WTC11 (cell line): ENCODE results near the gene TOM1L2. TPM values are rescaled to one million over a fixed set of nuclear protein-coding genes. Genes with fewer than 3 reads are reported as not detected.

ENCODE experiments used
- ATAC-seq: fragments of 200-7000 bp; cut with Tn5 transposase; 2 replicates; pipeline ENCODE4 v1.10.0; 2021; ENCODE audit warnings: mild to moderate bottlenecking, moderate library complexity
- CTCF ChIA-PET: fragments of 300-600 bp; sonication (Branson Sonifier 250); formaldehyde crosslinking; loops from one replicate; lab custom pipeline; 2021; ENCODE audit warnings: antibody characterized with exemption; lab: Charles Lee
- POLR2A ChIA-PET: fragments of 350-600 bp; sonication (Branson Sonifier 250); formaldehyde crosslinking; loops from one replicate; lab custom pipeline; 2021; ENCODE audit warnings: antibody characterized with exemption; lab: Charles Lee
- DNase-seq: peaks from one replicate; pipeline ENCODE4 v3.0.0; 2021; ENCODE audit warnings: low spot score
- H3K27ac Mint-ChIP-seq: 2 replicates; pipeline ENCODE4 v1.8.0; 2021; ENCODE audit warnings: mixed read lengths
- H3K27me3 Mint-ChIP-seq: 2 replicates; pipeline ENCODE4 v1.8.0; 2021; ENCODE audit warnings: low read depth, mild to moderate bottlenecking, moderate library complexity, mixed read lengths
- H3K36me3 Mint-ChIP-seq: 2 replicates; pipeline ENCODE4 v1.8.0; 2021; ENCODE audit warnings: mixed read lengths
- H3K4me1 Mint-ChIP-seq: 2 replicates; pipeline ENCODE4 v1.8.0; 2022; ENCODE audit warnings: mixed read lengths
- H3K4me3 Mint-ChIP-seq: 2 replicates; pipeline ENCODE4 v1.8.0; 2021; ENCODE audit warnings: mild to moderate bottlenecking, moderate library complexity, mixed read lengths
- H3K9me3 Mint-ChIP-seq: 2 replicates; pipeline ENCODE4 v1.8.0; 2021; ENCODE audit warnings: mixed read lengths
- ELF4 ChIP-seq: sonication (generic); formaldehyde crosslinking; IDR thresholded peaks from 2 replicates; pipeline ENCODE4 v1.8.1; 2022; ENCODE audit warnings: low read depth, mild to moderate bottlenecking, moderate library complexity, missing genetic modification reagents
- ESRRA ChIP-seq: sonication (generic); formaldehyde crosslinking; IDR thresholded peaks from 2 replicates; pipeline ENCODE4 v1.8.1; 2022; ENCODE audit warnings: mild to moderate bottlenecking, missing genetic modification reagents, borderline replicate concordance
- ETV6 ChIP-seq: sonication (generic); formaldehyde crosslinking; IDR thresholded peaks from 2 replicates; pipeline ENCODE4 v1.8.1; 2022; ENCODE audit warnings: mild to moderate bottlenecking, missing genetic modification reagents
- FOXK1 ChIP-seq: sonication (generic); formaldehyde crosslinking; IDR thresholded peaks from 2 replicates; pipeline ENCODE4 v1.8.0; 2022; ENCODE audit warnings: mild to moderate bottlenecking, moderate library complexity, missing genetic modification reagents
- IRF2 ChIP-seq: sonication (generic); formaldehyde crosslinking; IDR thresholded peaks from 2 replicates; pipeline ENCODE4 v1.8.0; 2022; ENCODE audit warnings: low read depth, missing genetic modification reagents, borderline replicate concordance
- MYBL2 ChIP-seq: sonication (generic); formaldehyde crosslinking; IDR thresholded peaks from 2 replicates; pipeline ENCODE4 v1.8.1; 2023; ENCODE audit warnings: mild to moderate bottlenecking, moderate library complexity, missing genetic modification reagents
- NR2C2 ChIP-seq: sonication (generic); formaldehyde crosslinking; IDR thresholded peaks from 2 replicates; pipeline ENCODE4 v1.8.0; 2022; ENCODE audit warnings: mild to moderate bottlenecking, missing genetic modification reagents
- ZNF416 ChIP-seq: fragments of 250-450 bp; sonication (Bioruptor Pico); IDR thresholded peaks from 2 replicates; pipeline ENCODE4 v1.9.0; 2021; ENCODE audit warnings: mild to moderate bottlenecking, inconsistent platforms
- ZNF671 ChIP-seq: fragments of 250-450 bp; sonication (Bioruptor Pico); IDR thresholded peaks from 2 replicates; pipeline ENCODE4 v1.8.0; 2021; ENCODE audit warnings: mild to moderate bottlenecking
- total RNA-seq: library from RNA; stranded (reverse); gene quantifications from 3 replicates; pipeline ENCODE4 v1.2.3, GENCODE V29; 2021
- TF ChIP-seq, protein P1 (sequence below): fragments of 200-600 bp; IDR thresholded peaks from 2 replicates; pipeline ENCODE4 v1.8.0; 2022; ENCODE audit warnings: antibody characterized with exemption
- TF ChIP-seq, protein P2 (sequence below): fragments of 250-450 bp; sonication (Bioruptor Pico); conservative IDR thresholded peaks from 2 replicates; pipeline ENCODE4 v1.9.0; 2021; ENCODE audit warnings: mild to moderate bottlenecking
- TF ChIP-seq, protein P3 (sequence below): fragments of 250-450 bp; sonication (Bioruptor Pico); IDR thresholded peaks from 2 replicates; pipeline ENCODE4 v1.8.0; 2021; ENCODE audit warnings: mild to moderate bottlenecking
- TF ChIP-seq, protein P4 (sequence below): sonication (generic); formaldehyde crosslinking; IDR thresholded peaks from 2 replicates; pipeline ENCODE4 v1.8.1; 2022; ENCODE audit warnings: low read depth, mild to moderate bottlenecking, moderate library complexity, missing genetic modification reagents, borderline replicate concordance
- TF ChIP-seq, protein P5 (sequence below): sonication (generic); formaldehyde crosslinking; IDR thresholded peaks from 2 replicates; pipeline ENCODE4 v1.8.0; 2022; ENCODE audit warnings: mild to moderate bottlenecking, missing genetic modification reagents
- TF ChIP-seq, protein P6 (sequence below): sonication (generic); formaldehyde crosslinking; IDR thresholded peaks from 2 replicates; pipeline ENCODE4 v1.8.0; 2023; ENCODE audit warnings: missing genetic modification reagents, mild to moderate bottlenecking, borderline replicate concordance
- TF ChIP-seq, protein P7 (sequence below): sonication (generic); formaldehyde crosslinking; IDR thresholded peaks from 2 replicates; pipeline ENCODE4 v1.8.1; 2023; ENCODE audit warnings: mild to moderate bottlenecking, missing genetic modification reagents

TOM1L2 gene
- total RNA-seq, 1 experiment from 2014 or later, result 6.4 TPM

DNA sequence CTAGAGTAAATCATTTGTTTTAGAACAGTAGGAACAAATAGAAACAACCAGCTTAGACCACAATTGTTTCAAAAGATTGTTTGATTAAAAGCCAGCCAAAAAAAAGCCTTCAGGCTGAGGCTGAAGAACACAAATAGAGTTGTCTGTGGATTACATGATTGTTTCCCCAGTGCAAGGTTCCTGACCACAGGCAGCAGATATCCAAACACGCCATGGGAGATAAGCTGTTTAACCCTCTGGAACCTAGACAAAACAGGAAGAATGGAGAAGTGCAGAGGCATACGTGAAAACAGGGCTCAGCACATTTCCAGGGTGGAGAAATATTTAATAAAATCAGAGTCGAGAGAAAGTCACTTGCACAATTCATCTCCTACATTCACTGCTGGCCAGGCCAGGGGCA lies 45.8 kb upstream of the TOM1L2 start:
- H3K4me3 Mint-ChIP-seq, result no peak overlapping the region
- ChIA-PET CTCF (interaction anchor here (0.9 kb wide), 1 partner anchor 13 kb away, joined by 3 read pairs; no protein-coding TSS in a partner anchor), POLR2A (no interaction called here)
- no peak for ATAC-seq
- peak overlapping the region; percentile 69 for H3K27ac Mint-ChIP-seq
- DNase-seq, result no peak
- H3K36me3 Mint-ChIP-seq, result no peaks in the 10 kb centered on the region
- H3K9me3 Mint-ChIP-seq, result no peaks in the 10 kb centered on the region
- TF ChIP-seq ZNF416 (CRISPR knock-in tag) (no peak), FOXK1 (CRISPR knock-in tag) (no peak), ELF4 (CRISPR knock-in tag) (no peak), ESRRA (CRISPR knock-in tag) (no peak)
- TF ChIP-seq, protein P1, sequence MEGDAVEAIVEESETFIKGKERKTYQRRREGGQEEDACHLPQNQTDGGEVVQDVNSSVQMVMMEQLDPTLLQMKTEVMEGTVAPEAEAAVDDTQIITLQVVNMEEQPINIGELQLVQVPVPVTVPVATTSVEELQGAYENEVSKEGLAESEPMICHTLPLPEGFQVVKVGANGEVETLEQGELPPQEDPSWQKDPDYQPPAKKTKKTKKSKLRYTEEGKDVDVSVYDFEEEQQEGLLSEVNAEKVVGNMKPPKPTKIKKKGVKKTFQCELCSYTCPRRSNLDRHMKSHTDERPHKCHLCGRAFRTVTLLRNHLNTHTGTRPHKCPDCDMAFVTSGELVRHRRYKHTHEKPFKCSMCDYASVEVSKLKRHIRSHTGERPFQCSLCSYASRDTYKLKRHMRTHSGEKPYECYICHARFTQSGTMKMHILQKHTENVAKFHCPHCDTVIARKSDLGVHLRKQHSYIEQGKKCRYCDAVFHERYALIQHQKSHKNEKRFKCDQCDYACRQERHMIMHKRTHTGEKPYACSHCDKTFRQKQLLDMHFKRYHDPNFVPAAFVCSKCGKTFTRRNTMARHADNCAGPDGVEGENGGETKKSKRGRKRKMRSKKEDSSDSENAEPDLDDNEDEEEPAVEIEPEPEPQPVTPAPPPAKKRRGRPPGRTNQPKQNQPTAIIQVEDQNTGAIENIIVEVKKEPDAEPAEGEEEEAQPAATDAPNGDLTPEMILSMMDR, result no peak
- TF ChIP-seq, protein P2, sequence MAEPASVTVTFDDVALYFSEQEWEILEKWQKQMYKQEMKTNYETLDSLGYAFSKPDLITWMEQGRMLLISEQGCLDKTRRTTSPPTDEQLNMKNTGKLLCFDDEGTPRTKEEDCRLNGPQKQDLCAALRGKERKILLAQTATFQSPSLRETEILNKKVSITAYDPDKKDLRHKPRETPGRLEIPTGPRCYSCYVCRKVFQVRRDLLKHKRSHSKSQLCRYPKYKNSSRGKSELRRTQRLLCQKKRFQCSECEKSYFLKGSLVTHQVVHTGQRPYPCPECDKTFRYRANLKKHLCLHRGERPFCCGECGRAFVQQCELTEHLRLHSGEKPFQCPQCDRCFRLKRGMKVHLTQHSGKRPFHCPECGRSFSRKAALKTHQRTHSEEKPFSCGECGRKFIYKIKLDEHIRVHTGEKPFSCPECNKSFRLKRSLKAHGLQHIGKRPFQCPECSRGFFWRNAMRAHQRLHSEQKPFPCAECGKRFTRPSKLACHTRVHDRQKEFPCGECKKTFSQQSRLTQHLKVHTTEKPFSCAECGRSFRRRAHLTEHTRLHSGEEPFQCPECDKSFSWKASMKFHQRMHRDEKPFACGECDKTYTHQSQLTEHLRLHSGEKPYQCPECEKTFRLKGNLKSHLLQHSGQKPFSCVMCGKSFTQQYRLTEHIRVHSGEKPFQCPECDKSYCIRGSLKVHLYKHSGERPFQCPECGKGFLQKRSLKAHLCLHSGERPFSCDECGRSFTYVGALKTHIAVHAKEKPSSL (CRISPR knock-in tag), result no peak
- TF ChIP-seq, protein P3, sequence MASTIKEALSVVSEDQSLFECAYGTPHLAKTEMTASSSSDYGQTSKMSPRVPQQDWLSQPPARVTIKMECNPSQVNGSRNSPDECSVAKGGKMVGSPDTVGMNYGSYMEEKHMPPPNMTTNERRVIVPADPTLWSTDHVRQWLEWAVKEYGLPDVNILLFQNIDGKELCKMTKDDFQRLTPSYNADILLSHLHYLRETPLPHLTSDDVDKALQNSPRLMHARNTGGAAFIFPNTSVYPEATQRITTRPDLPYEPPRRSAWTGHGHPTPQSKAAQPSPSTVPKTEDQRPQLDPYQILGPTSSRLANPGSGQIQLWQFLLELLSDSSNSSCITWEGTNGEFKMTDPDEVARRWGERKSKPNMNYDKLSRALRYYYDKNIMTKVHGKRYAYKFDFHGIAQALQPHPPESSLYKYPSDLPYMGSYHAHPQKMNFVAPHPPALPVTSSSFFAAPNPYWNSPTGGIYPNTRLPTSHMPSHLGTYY (CRISPR knock-in tag), result no peak
- TF ChIP-seq, protein P4, sequence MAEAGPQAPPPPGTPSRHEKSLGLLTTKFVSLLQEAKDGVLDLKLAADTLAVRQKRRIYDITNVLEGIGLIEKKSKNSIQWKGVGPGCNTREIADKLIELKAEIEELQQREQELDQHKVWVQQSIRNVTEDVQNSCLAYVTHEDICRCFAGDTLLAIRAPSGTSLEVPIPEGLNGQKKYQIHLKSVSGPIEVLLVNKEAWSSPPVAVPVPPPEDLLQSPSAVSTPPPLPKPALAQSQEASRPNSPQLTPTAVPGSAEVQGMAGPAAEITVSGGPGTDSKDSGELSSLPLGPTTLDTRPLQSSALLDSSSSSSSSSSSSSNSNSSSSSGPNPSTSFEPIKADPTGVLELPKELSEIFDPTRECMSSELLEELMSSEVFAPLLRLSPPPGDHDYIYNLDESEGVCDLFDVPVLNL (CRISPR knock-in tag), result no peak
- TF ChIP-seq, protein P5, sequence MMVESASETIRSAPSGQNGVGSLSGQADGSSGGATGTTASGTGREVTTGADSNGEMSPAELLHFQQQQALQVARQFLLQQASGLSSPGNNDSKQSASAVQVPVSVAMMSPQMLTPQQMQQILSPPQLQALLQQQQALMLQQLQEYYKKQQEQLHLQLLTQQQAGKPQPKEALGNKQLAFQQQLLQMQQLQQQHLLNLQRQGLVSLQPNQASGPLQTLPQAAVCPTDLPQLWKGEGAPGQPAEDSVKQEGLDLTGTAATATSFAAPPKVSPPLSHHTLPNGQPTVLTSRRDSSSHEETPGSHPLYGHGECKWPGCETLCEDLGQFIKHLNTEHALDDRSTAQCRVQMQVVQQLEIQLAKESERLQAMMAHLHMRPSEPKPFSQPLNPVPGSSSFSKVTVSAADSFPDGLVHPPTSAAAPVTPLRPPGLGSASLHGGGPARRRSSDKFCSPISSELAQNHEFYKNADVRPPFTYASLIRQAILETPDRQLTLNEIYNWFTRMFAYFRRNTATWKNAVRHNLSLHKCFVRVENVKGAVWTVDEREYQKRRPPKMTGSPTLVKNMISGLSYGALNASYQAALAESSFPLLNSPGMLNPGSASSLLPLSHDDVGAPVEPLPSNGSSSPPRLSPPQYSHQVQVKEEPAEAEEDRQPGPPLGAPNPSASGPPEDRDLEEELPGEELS (CRISPR knock-in tag), result no peak
- H3K4me1 Mint-ChIP-seq, result peaks cover 4% of the 10 kb centered on the region; the same call in 1 of the 2 replicates
- no peaks in the 10 kb centered on the region for H3K27me3 Mint-ChIP-seq

DNA sequence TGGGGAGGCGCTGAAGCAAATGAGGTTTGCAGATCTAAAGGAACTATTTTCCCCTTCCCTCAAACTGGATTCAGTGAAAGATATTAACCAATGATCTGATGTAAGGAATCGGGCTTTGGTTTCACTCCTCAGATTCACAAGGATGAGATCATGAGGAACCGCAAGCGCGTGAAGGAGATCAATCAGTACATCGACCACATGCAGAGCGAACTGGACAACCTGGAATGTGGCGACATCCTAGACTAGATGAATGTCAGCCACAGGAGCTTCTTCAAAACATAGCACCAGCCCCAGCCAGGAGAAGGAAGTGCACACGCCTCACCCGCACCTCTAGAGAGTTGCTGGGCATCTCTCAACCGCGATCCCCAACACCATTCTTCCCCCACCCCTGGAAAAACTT lies 44.2 kb upstream of the TOM1L2 start:
- H3K27me3 Mint-ChIP-seq, result no peaks in the 10 kb centered on the region
- no peaks in the 10 kb centered on the region for H3K9me3 Mint-ChIP-seq
- ChIA-PET POLR2A (no interaction called here), CTCF (no interaction called here)
- no peak overlapping the region for H3K27ac Mint-ChIP-seq
- DNase-seq, result no peak
- no peak for ATAC-seq
- no peaks in the 10 kb centered on the region for H3K36me3 Mint-ChIP-seq
- H3K4me1 Mint-ChIP-seq, result peaks cover 4% of the 10 kb centered on the region; the same call in 1 of the 2 replicates
- TF ChIP-seq ZNF671 (CRISPR knock-in tag) (no peak), ESRRA (CRISPR knock-in tag) (no peak), IRF2 (no peak), NR2C2 (CRISPR knock-in tag) (no peak), MYBL2 (CRISPR knock-in tag) (no peak), ETV6 (CRISPR knock-in tag) (no peak)
- TF ChIP-seq, protein P6, sequence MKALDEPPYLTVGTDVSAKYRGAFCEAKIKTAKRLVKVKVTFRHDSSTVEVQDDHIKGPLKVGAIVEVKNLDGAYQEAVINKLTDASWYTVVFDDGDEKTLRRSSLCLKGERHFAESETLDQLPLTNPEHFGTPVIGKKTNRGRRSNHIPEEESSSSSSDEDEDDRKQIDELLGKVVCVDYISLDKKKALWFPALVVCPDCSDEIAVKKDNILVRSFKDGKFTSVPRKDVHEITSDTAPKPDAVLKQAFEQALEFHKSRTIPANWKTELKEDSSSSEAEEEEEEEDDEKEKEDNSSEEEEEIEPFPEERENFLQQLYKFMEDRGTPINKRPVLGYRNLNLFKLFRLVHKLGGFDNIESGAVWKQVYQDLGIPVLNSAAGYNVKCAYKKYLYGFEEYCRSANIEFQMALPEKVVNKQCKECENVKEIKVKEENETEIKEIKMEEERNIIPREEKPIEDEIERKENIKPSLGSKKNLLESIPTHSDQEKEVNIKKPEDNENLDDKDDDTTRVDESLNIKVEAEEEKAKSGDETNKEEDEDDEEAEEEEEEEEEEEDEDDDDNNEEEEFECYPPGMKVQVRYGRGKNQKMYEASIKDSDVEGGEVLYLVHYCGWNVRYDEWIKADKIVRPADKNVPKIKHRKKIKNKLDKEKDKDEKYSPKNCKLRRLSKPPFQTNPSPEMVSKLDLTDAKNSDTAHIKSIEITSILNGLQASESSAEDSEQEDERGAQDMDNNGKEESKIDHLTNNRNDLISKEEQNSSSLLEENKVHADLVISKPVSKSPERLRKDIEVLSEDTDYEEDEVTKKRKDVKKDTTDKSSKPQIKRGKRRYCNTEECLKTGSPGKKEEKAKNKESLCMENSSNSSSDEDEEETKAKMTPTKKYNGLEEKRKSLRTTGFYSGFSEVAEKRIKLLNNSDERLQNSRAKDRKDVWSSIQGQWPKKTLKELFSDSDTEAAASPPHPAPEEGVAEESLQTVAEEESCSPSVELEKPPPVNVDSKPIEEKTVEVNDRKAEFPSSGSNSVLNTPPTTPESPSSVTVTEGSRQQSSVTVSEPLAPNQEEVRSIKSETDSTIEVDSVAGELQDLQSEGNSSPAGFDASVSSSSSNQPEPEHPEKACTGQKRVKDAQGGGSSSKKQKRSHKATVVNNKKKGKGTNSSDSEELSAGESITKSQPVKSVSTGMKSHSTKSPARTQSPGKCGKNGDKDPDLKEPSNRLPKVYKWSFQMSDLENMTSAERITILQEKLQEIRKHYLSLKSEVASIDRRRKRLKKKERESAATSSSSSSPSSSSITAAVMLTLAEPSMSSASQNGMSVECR, result no peak
- TF ChIP-seq, protein P7, sequence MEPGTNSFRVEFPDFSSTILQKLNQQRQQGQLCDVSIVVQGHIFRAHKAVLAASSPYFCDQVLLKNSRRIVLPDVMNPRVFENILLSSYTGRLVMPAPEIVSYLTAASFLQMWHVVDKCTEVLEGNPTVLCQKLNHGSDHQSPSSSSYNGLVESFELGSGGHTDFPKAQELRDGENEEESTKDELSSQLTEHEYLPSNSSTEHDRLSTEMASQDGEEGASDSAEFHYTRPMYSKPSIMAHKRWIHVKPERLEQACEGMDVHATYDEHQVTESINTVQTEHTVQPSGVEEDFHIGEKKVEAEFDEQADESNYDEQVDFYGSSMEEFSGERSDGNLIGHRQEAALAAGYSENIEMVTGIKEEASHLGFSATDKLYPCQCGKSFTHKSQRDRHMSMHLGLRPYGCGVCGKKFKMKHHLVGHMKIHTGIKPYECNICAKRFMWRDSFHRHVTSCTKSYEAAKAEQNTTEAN, result no peak
- H3K4me3 Mint-ChIP-seq, result no peak overlapping the region
